Mucosa of gallbladder (tissue), 1 donor: ENCODE measurements around the gene KRTAP5-2. TPM values are rescaled to one million over a fixed set of nuclear protein-coding genes. Genes with fewer than 3 reads are reported as not detected.
"Not testable (repeated sequence)": the region's sequence is repeated elsewhere in the genome, so short reads cannot be mapped to it uniquely, and the experiment has no call there.

Source experiments
- DNase-seq: peaks from one replicate; pipeline ENCODE4 v3.0.0-alpha.2; 2020; ENCODE audit warnings: low spot score
- total RNA-seq: library from RNA; stranded (reverse); gene quantifications from one replicate; pipeline ENCODE4 v1.2.1, GENCODE V29; 2021
- donor health status: DM: no; HTN: no; CAD: no.

KRTAP5-2 gene, protein sequence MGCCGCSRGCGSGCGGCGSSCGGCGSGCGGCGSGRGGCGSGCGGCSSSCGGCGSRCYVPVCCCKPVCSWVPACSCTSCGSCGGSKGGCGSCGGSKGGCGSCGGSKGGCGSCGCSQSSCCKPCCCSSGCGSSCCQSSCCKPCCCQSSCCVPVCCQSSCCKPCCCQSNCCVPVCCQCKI
- 0.26 TPM for total RNA-seq

DNA sequence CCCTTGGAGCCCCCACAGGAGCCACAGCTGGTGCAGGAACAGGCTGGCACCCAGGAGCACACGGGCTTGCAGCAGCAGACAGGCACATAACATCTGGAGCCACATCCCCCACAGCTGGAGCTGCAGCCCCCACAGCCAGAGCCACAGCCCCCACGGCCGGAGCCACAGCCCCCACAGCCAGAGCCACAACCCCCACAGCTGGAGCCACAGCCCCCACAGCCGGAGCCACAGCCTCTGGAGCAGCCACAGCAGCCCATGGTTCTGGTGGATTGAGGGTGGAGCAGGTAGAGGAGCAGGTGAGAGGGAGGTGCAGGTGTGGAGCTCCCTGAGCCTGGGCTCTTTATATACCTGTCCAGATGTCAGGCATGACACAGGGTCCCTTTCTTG, at the start of gene KRTAP5-2:
Gene KRTAP5-2 (minus strand): TSS at position 301 of the 387 bp plus-strand sequence. CDS start 44 bp downstream, at position 257.
- DNase-seq = no peak

DNA sequence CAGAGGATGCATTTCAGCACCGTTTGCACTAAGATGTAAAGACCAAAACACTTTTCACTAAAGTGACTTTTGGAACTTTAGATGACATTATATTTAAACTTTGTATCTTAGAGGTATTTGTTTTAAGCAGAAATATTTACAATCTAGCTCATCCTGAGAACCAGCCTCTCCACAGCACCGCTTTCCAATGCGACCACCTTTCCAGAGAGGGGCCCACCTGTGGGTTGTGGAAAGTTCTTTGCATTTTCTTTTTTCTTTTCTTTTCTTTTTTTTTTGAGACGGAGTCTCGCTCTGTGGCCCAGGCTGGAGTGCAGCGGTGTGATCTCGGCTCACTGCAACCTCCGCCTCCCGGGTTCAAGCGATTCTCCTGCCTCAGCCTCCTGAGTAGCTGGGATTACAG, 48.4 kb upstream of the KRTAP5-2 start:
- not testable (repeated sequence) for DNase-seq

DNA sequence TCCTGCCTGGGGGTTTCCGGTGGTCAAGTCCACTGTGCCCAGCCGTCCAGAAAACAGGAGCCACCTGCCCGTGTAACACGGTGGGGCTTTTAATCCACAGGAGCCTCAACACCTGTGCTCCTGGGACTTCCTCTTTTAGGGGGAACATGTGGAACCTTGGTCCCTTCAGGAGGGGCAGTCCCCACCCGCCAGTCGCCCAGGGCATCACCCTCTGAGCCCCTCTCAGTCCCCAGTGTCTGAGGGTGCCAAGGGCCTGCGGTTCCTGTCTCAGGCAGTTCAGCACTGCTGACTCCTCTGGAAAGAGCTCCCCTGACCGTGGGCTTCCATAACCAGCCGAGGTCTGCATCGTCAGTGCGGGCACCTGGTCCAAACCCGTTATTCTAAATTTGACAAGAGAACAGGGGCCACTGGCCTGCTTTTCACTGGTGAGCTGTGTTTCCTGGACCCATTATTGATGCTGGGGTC, 47.3 kb upstream of the KRTAP5-2 start:
- no peak for DNase-seq

DNA sequence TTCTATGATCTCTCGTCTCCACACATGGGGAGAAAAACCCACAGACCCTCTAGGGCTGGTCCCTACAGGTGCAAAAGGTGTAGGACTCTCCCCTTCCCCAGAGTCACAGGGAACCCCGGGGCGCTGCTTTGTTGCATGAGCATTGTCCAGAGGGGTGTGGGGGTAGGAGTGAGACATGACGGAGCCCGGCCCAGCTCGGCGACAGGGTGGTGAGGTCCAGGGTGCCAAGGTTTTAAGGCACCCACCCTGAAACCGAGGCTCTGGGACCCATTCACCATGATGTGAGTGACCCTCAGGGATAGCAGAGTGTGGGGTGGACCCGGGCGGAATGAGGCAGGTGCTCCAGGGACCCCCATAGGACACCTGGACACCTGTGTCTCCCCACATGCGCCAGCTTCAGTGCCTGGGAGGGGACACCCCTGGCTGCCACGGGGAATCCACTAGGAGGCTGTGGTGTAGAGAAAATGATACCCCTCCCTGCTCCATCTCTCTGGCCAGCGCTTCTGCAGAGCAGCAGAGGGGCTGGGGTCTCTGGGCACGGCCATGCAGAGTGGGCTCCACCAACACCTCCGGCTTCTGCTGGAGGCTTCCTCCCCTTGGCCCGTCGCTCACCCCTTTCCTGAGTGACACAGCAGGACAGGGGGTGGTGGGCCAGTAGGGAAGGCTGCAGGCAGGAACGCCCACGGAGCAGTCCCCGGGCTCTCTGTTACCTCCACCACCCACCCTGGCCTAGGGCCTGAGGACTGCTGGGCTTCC, 46.7 kb upstream of the KRTAP5-2 start:
- DNase-seq = no peak

DNA sequence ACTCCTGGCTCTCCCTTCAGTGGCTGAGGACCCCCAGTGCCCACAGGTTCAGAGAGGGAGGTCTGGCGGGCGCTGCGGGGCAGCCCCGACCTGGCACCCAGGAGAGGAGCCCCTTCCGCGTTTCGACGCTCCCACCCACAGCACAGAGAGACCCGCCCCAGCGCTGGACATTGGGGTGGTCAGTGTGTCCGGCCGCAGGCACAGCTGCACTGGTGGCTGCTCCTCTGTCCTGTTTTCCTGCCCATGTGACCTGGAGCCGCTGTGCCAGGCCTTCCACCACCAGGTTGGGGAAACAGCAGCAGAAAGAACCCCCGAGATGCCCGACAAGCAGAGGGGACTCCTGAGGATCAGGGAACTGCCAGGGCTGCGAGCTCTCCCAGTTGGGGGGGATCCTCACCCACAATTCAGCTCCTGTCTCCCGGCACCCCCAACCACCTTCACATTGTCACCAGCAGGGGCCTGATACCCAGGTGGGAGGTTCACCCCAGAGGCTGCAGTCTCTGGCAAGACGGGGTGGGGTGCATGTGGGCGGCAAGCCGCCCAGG, 45.1 kb upstream of the KRTAP5-2 start:
- DNase-seq = no peak

DNA sequence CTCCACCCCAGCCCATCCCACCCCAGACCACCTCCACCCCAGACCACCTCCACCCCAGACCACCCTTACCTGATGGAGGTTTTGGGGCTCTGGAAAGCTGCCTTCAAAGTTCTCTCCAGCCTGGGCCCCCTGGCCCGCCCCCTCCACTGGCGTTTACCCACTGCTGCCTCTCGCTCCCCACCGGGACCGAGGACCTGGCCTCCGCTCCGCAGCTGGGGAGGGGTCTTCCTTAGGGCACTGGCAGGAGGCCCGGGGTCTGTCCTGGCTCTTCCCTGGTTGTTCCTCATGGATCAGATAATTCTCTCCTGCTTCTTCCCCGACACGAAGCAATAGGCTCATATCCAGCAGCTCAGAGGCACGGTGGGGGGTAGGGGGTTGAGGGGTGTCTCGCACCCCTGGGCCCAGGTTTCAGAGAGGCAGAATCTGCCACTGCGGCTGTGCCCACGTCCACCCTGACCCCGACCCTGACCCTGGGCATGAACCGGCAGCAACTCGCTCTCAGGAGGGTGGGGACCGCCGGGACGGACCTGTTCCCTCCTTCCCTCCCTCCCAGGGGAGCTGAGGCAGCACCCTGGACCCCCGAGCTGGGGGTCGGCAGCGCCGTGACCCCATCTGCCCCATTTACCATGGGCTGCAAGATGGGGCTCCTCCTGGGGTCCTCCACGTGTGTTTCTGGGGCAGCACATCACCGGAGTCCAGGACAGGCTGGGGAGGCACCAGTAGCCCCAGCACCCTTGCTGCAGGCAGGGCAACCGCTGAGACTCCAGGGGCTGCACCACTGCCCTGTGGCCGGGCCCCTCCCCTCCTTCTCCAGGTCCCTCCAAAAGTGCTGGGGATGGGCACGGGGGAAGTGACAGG, 44.4 kb upstream of the KRTAP5-2 start:
- DNase-seq = no peak

DNA sequence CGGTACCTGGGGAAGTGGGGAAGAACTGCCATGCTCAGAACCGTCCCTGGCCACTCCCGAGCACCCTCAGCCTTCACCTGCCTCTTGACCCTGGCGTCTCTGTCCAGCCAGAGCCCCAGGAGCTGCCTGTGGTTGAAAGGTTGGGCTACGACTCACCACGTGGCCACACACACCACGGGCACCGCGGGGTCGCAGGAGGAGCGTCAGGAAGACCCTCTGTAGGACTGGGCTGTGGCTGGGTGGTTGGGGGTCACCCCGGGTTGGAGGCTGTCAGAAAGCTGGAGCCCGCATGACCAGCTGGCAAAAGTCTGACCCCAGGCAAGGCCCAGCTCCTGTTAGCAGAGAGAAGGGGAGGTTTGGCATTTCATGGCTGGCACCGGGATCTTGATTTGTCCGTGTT, 43.0 kb upstream of the KRTAP5-2 start:
- no peak for DNase-seq

DNA sequence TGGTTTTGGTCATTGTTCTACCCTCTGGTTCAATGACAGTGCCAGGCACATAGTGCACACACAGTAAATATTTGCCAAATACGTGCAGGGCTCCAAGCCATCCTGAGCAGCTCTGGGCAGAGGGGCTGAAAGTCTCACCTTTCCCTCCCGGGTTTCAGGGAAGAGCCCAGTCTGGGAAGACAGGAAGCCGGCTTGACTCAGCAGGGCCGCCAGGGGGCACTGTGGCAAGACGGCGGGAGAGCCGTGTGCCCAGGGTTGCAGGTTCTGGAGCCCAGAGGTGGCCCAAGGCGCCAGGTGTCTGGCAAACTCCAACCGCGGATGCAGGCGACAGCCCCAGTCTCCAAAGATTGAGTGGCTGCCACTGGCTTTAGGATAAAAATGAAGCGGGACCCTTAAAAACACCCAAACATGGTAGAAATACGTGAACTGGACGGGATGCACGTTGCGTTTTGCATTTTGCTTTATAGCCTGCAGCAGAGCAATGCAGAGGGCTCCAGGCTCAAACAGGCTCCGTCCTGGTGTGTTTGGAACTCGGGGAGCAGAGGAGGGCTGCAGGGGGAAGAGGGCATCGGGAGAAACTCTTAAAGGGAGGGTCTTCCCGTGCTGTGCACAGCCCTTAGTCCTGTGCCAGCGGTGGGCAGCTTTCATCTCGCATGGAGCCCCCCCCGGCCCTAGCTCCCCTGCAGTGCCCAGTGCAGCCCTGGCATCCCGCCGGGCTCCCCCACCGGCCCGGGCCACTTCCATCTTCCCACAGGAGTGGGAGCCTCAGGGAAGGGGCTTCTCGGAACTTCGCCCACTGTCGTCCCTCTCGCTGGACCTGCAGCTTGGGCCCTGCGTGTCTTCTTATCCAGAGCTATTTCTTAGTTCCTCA, 42.2 kb upstream of the KRTAP5-2 start:
- DNase-seq = no peak

DNA sequence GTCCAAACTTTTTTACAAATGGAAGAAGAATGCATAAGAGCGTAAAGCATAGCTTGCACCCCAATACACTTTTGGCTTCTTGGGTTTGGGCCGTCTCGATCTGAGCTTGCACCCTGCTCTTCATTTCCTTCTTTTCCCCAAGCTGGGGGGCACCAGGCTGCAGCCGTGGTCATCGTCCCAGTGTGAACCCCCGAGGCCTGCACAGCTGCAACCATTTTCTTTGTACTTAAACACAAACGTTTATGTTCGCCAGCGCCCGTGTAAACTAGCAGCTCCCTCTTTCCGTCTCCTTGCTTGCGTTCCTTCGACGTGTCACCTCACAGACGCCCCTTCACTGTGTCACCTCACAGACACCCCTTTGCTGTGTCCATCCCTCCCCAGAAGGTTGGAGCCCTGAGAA, 41.6 kb upstream of the KRTAP5-2 start:
- DNase-seq = no peak

DNA sequence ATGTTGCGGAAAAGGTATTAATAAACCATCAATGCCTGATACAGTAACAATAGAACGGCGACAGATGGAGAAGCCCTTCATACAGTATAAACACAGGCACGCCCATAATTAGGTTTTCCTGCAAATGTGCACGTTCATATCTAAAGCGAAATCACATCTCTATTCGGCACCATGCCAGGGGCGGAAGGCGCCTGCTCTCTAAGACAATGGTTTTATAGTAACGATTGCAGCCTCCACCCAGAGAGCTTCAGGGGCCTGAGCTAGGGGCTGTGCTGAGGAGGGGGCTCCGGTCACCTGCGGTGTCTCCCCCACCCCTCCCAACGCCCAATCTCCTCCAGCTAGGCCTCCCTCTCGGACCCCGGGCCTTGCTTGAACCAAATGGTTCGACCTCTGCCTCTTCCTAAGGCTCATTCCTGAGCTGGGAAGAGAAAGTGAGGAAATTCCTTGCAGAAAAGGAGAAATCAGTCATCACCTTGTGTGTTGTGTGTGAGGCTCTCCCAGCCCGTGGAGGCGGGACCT, 41.1 kb upstream of the KRTAP5-2 start:
- DNase-seq = peak; percentile 36

DNA sequence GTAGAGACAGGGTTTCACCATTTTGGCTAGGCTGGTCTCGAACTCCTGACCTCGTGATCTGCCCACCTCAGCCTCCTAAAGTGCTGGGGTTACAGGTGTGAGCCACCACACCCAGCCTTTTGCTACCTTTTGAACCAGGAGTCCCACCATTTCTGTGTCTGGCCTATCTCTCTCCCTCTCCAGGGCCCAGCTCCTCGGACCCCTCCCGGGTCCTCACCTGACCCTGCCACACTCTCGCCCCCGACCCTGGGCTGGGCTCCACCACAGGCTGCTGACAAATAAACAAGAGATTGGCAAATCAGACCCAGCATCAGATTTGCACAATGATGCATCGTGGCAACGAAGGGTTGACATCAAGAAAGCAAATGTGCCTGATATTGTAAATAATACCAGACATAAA, 40.2 kb upstream of the KRTAP5-2 start:
- no peak for DNase-seq

DNA sequence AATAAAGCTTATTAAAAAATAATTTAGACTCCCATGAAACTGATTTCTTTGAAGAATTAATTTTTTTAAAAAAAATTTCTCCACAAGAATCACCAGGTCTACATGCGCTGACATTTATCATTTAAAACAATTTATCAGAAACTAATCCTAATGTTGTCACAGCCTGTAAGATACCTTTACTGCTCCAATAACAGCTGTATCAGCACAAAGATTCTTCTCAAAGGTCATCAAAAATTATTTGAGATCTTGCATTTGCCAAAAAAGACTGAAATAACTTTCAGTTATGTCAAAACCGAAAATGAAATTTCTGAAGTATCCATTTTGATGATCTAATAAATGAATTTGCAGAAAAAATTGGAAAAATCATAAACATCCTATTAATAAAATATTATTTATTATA, 39.5 kb upstream of the KRTAP5-2 start:
- no peak for DNase-seq

DNA sequence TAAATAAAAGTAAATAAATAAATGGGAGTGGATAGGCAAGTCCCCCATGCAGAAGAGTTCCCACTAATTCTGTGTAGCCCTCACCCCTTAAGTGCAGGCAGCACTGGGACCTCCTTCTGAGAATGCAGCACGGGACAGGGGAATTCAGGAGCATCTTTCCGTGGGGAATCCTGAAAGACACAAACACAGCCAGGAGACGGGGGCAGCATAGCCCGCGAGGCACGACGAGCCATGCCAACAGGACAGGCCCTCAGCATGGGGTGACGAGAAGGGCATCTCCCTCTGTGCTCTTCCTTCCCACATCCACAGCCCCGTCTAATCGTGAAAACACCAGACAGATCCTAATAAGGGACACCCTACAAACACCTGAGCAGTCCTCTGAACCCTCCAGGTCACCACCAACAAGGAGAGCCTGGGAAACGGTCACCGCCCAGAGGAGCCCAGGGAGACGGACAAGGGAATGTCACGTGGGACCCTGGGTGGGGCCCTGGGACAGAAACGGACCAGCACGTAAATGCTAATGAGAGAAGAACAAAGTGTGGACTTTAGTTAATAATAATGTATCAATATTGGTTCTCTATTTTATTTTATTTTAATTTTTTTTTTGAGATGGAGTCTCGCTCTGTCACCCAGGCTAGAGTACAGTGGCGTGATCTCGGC, 38.3 kb upstream of the KRTAP5-2 start:
- no peak for DNase-seq

DNA sequence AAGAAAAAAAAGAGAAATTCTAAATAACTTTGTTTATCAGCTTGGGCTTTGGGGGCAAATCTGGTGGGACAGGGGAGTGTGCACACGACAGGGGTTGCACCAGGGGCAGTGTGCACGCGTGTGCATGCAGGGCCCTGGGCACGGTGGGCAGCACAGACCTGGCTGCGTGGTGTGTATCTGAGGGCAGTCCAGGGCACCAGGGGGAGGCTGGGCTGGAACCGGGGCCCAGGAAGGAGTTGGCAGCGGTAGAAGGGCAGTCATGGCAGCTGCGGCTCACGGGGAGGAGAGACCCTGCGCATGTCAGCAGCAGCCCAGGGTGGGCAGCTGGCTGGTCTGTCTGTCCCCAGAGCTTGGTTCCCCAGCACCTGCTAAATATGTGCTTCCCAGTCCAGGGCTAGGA, 35.8 kb upstream of the KRTAP5-2 start:
- DNase-seq = no peak

DNA sequence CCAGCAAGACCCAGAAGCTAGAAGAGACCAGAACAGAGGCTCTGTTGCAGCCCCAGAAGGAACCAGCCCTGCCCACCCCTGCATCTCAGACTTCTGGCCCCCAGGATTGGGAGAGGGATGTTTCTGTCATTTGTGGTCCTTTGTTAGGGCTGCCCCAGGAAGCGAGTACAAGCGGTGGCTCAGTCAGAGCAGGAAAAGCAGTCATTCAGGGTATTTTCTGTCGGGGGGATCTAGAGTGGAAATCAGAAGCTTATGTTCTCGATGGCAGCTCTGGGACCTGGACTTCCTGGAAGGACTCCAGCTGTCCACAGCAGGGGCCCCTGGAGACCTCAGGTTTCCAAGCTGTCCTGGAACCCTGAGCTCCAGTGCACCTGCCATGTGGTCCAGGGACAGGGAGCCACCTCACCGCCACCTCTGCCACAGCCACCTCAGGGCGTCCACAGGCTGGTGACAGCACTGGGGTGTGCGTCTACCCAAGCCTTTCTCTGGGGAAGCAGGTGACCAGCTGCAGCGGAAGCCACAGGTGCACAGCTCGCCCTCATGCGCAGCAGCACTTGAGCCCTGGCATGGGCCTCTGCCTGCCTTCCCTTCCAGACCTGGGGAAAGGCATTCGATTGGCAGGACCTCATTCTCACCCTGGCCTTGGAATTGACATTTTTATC, 34.1 kb upstream of the KRTAP5-2 start:
- DNase-seq = no peak

DNA sequence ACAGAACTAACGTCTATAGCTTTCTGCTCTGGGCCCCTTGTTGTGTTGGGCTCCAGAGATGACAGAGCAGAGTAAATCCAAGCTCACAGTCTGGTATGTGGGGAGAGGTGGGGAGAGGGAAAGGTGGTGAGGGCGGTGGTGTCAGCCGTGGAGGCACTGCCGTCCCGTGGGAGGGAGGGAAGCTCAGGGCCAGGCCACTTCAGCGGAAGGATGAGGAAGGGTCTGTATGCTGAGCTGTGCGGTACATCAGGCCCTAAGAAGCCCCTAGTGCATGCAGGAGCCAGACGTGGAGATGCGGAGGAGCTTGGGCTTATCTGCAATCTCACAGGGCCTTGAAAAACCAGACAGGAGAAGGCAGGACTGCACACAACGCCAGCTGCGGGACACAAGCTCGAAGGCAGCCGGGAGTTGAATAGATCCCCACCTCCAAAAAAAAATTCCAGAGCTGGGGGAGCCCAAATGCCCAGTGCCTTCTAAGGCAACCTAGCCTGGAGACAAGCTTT, 33.0 kb upstream of the KRTAP5-2 start:
- DNase-seq = no peak

DNA sequence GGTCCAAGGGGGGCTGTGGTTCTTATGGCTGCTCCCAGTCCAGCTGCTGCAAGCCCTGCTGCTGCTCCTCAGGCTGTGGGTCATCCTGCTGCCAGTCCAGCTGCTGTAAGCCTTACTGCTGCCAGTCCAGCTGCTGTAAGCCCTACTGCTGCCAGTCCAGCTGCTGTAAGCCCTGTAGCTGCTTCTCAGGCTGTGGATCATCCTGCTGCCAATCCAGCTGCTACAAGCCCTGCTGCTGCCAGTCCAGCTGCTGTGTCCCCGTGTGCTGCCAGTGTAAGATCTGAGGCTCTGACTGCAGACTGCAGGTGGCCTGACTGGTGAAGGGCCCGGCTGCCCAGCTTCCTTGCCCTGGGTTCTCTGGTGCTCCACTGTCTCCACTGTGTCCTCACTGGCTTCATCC, 32.2 kb upstream of the KRTAP5-2 start:
- DNase-seq = no peak

DNA sequence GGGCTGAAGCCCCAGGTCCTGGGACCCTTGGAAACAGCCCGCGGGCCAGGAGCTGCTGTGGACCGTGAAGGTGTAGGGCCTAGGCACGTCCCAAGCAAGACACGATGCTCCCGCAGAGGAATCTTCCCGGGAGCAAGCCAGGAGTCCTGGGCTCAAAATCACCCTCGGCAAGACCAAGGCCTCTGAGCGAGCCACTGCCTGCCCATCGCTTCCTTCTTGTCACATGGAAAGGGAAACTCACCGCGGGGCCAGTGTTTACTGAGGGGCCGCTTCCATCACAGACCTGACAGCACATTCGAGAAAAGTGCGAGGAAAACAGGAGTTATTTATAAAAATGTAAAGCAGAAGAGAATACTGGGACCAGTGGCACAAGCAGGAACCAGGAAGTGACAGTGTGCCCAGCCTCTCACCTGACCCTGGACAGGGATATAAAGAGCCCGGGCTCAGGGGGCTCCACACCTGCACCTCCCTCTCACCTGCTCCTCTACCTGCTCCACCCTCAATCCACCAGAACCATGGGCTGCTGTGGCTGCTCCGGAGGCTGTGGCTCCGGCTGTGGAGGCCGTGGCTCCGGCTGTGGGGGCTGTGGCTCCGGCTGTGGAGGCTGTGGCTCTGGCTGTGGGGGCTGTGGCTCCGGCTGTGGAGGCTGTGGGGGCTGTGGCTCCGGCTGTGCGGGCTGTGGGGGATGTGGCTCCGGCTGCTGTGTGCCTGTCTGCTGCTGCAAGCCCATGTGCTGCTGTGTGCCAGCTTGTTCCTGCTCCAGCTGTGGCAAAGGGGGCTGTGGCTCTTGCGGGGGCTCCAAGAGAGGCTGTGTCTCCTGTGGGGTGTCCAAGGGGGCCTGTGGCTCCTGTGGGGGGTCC, 31.5 kb upstream of the KRTAP5-2 start, which contains the start of gene KRTAP5-5:
Gene KRTAP5-5 (plus strand): TSS at position 450 of the 860 bp plus-strand sequence. CDS start 66 bp downstream, at position 516.
- no peak for DNase-seq
